Stimulated activated memory B cell treated with anti-CD40 and anti-IgM and Interleukin-4, amounts not matched to agents 10 μg/mL and 1 μg/mL and 100 μg/mL, for 72 hours (primary cell): Measurements from ENCODE around the gene LRRC8E.
A peak's percentile ranks its signal among the peaks of the same experiment; 100 is the strongest.
"Not testable (repeated sequence)": the region's sequence is repeated elsewhere in the genome, so short reads cannot be mapped to it uniquely, and the experiment has no call there.

Experiments
- ATAC-seq: fragments of 150-1000 bp; cut with Tn5 transposase; 2 replicates; pipeline ENCODE4 v1.10.0; 2021
- H3K27ac Mint-ChIP-seq: one replicate; pipeline ENCODE4 v1.8.0; 2022; ENCODE audit warnings: mild to moderate bottlenecking, mixed read lengths
- H3K27me3 Mint-ChIP-seq: one replicate; pipeline ENCODE4 v1.8.0; 2022; ENCODE audit warnings: mixed read lengths
- H3K36me3 Mint-ChIP-seq: one replicate; pipeline ENCODE4 v1.8.0; 2022; ENCODE audit warnings: mixed read lengths
- H3K4me1 Mint-ChIP-seq: one replicate; pipeline ENCODE4 v1.8.0; 2022; ENCODE audit warnings: mixed read lengths
- H3K4me3 Mint-ChIP-seq: one replicate; pipeline ENCODE4 v1.8.0; 2022; ENCODE audit warnings: mild to moderate bottlenecking, moderate library complexity, mixed read lengths
- H3K9me3 Mint-ChIP-seq: one replicate; pipeline ENCODE4 v1.8.0; 2022; ENCODE audit warnings: mixed read lengths

The LRRC8E gene

DNA sequence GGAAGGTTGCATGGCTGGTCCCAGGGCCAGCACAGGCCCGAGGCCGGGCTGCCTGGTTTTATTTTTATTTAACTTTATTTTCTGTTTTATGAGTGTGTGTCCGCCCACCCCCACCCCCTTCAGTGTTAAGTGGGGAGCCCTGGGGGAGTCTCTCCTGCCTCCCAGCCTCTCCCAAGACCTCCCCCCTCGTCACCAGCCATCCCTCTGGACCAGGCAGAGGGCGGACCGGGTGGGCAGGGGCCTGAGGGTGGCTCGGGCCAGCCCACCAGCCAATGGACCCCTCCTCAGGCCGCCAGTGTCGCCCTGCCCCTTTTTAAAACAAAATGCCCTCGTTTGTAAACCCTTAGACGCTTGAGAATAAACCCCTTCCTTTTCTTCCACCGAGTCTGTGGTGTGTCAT is 25.8 kb downstream of the LRRC8E start:
- Mint-ChIP-seq H3K27ac (no peak overlapping the region), H3K4me1 (peaks cover 34% of the 10 kb centered on the region), H3K4me3 (no peak overlapping the region), H3K9me3 (no peaks in the 10 kb centered on the region), H3K36me3 (peaks cover 43% of the 10 kb centered on the region), H3K27me3 (peaks cover 36% of the 10 kb centered on the region)
- no peak for ATAC-seq

DNA sequence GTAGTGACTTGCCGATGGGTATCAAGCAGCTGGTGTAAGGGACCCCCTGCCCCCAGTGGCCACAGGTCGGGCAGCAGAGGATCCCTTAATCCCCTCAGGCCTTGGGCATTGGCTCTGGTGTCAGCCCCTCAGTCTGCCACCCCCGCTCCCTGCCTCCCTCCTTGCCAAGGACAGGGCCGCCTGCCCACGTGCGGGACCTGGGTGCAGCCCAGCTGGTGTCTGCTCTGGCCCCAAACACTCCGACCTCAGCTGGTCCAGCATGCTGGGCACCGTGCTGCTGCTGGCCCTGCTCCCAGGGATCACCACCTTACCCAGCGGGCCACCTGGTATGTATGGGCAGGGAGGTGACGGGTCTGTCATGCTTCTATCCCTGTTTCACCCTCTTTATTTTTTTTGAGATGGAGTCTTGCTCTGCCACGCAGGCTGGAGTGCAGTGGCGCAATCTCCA is 26.3 kb downstream of the LRRC8E start, which contains the start of gene TGFBR3L:
TGFBR3L (plus strand) TSS at position 233 of the 448 bp plus-strand sequence.
- peaks cover 38% of the 10 kb centered on the region for H3K36me3 Mint-ChIP-seq
- H3K4me3 Mint-ChIP-seq, result peak within 1 kb of the TSS; percentile 49
- H3K9me3 Mint-ChIP-seq, result no peaks in the 10 kb centered on the region
- H3K27ac Mint-ChIP-seq, result no peak within 1 kb of the TSS
- peaks cover 38% of the 10 kb centered on the region for H3K4me1 Mint-ChIP-seq
- ATAC-seq, result no peak
- peaks cover 40% of the 10 kb centered on the region for H3K27me3 Mint-ChIP-seq

GRCh38 chr19:7915250-7916102 is 27.2 kb downstream of the LRRC8E start:
- H3K9me3 Mint-ChIP-seq, result no peaks in the 10 kb centered on the region
- no peak overlapping the region for H3K27ac Mint-ChIP-seq
- ATAC-seq, result no peak
- H3K4me1 Mint-ChIP-seq, result peaks cover 45% of the 10 kb centered on the region
- peak overlapping the region; percentile 49 for H3K4me3 Mint-ChIP-seq
- H3K27me3 Mint-ChIP-seq, result peaks cover 46% of the 10 kb centered on the region
- H3K36me3 Mint-ChIP-seq, result peaks cover 31% of the 10 kb centered on the region

GRCh38 chr19:7916103-7916954 is 28.0 kb downstream of the LRRC8E start:
- H3K27ac Mint-ChIP-seq, result no peak overlapping the region
- H3K4me1 Mint-ChIP-seq, result peaks cover 53% of the 10 kb centered on the region
- ATAC-seq, result no peak
- peak overlapping the region; percentile 64 for H3K4me3 Mint-ChIP-seq
- H3K36me3 Mint-ChIP-seq, result peaks cover 24% of the 10 kb centered on the region
- no peaks in the 10 kb centered on the region for H3K9me3 Mint-ChIP-seq
- peaks cover 46% of the 10 kb centered on the region for H3K27me3 Mint-ChIP-seq

GRCh38 chr19:7916955-7917266 is 28.6 kb downstream of the LRRC8E start:
- ATAC-seq, result no peak
- H3K27ac Mint-ChIP-seq, result no peak overlapping the region
- H3K4me3 Mint-ChIP-seq, result peak overlapping the region; percentile 64
- H3K27me3 Mint-ChIP-seq, result peaks cover 46% of the 10 kb centered on the region
- peaks cover 59% of the 10 kb centered on the region for H3K4me1 Mint-ChIP-seq
- no peaks in the 10 kb centered on the region for H3K9me3 Mint-ChIP-seq
- H3K36me3 Mint-ChIP-seq, result peaks cover 20% of the 10 kb centered on the region

GRCh38 chr19:7917267-7918061 is 29.2 kb downstream of the LRRC8E start:
- Mint-ChIP-seq H3K36me3 (peaks cover 21% of the 10 kb centered on the region), H3K27ac (no peak overlapping the region), H3K9me3 (no peaks in the 10 kb centered on the region), H3K4me1 (peaks cover 63% of the 10 kb centered on the region), H3K4me3 (peak overlapping the region; percentile 64), H3K27me3 (peaks cover 46% of the 10 kb centered on the region)
- ATAC-seq, result no peak

DNA sequence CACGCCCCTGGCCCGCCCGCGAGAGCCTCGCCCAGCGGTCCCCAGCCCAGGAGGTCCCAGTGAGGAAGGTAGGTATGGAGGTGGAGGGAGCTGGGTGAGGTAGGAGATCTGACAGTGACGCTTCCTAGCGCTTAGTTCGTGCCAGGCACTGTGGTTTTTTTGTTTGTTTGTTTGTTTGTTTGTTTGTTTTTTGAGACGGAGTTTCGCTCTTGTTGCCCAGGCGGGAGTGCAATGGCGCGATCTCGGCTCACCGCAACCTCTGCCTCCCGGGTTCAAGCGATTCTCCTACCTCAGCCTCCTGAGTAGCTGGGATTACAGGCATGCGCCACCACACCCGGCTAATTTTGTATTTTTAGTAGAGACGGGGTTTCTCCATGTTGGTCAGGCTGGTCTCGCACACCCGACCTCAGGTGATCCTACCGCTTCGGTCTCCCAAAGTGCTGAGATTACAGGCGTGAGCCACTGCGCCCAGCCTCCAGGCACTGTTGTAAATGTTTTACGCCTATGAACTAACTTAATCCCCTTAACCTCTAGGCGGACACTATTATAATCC is 29.8 kb downstream of the LRRC8E start:
- Mint-ChIP-seq H3K27me3 (peaks cover 46% of the 10 kb centered on the region), H3K36me3 (peaks cover 19% of the 10 kb centered on the region), H3K4me1 (peaks cover 60% of the 10 kb centered on the region), H3K4me3 (peak overlapping the region; percentile 49)
- H3K9me3 Mint-ChIP-seq, ATAC-seq, H3K27ac Mint-ChIP-seq: not testable (repeated sequence)

- no peak overlapping the region for H3K27ac Mint-ChIP-seq
- H3K9me3 Mint-ChIP-seq, result no peaks in the 10 kb centered on the region
- peaks cover 63% of the 10 kb centered on the region for H3K4me1 Mint-ChIP-seq
- peaks cover 45% of the 10 kb centered on the region for H3K27me3 Mint-ChIP-seq
- peak overlapping the region; percentile 87 for H3K4me3 Mint-ChIP-seq
- H3K36me3 Mint-ChIP-seq, result peaks cover 15% of the 10 kb centered on the region
- no peak for ATAC-seq
Measured at GRCh38 chr19:7918615-7919421, 30.5 kb downstream of the LRRC8E start.

GRCh38 chr19:7919610-7920518 is 31.6 kb downstream of the LRRC8E start, which contains the start of gene SNAPC2:
SNAPC2 (plus strand) TSS chr19:7920338; CDS start chr19:7920367, 29 bp downstream.
- Mint-ChIP-seq H3K27me3 (peaks cover 35% of the 10 kb centered on the region), H3K4me1 (peaks cover 63% of the 10 kb centered on the region), H3K27ac (peak within 1 kb of the TSS; percentile 69), H3K9me3 (no peaks in the 10 kb centered on the region), H3K4me3 (peak within 1 kb of the TSS; percentile 87), H3K36me3 (peaks cover 15% of the 10 kb centered on the region)
- peak; percentile 82 for ATAC-seq

DNA sequence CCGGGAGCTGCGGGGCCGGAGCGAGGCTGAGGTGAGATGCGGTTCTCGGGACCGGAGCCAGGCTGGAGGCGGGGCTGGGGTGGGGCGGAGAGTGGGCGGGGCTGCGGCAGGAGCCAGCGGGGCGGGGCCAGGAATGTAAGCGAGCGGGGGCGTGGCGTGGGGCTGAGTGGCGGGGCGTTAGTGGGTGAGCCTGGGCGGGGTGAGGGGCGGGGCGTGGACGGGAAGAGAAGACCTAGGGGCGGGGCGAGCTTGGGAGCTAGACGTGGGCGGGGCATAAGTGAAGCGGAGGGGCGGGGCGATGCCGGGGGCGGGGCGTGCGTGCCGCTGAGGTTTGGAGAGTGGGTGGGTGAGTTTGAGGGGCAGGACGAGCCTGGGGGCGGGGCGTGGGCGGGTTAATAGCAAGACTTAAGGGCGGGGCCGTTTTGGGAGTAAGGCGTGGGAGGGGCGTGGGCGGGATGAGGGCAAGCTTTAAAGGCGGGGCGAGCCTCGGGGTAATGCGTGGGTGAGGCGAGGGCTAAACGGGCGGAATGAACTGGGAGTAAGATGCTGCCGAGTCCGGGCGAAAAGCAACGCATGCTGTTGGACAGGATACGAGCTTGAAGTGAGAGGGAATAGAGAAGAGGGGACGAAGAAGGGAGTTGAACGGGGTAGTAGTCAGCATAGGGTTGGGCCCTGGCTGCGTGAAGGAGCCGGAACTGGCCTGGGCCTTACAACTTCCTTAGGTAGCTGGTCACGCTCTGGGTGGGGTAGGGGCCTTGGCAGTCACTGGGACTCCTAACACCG is 32.4 kb downstream of the LRRC8E start:
- Mint-ChIP-seq H3K4me1 (peaks cover 58% of the 10 kb centered on the region), H3K27ac (peak overlapping the region; percentile 69), H3K36me3 (peaks cover 15% of the 10 kb centered on the region)

DNA sequence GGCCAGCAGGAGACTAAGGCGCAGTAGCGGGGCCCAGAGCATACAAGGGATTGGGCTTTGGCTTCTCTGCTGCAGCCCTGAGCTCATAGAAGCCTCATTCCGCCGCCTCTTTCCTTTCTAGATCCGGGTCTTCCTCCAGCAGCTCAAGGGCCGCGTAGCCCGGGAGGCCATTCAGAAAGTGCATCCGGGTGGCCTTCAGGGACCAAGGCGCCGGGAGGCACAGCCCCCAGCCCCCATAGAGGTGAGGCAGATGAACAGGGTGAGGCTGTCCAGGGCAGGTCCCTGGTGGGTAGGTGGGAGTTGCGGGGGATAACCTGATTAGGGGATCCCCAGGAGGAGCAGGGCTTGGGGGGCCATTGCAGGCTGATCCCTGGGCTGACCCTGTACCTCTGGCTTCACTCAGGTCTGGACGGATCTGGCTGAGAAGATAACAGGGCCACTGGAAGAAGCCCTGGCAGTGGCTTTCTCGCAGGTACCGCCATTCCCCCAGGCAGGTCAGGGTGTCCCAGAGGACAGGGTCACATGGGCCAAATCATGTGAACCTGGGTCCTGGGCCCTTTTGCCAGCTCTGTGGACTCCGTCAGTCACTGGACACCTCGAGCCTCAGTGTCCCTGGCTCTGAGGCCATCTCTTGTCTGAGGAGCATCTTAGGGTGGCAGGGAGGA is 33.1 kb downstream of the LRRC8E start:
- no peak for ATAC-seq
- Mint-ChIP-seq H3K4me3 (peak overlapping the region; percentile 87), H3K27me3 (peaks cover 23% of the 10 kb centered on the region), H3K27ac (peak overlapping the region; percentile 69), H3K4me1 (peaks cover 57% of the 10 kb centered on the region), H3K36me3 (peaks cover 15% of the 10 kb centered on the region), H3K9me3 (no peaks in the 10 kb centered on the region)

More for the DNA sequence above, 32.4 kb downstream of the LRRC8E start:
- H3K4me3 Mint-ChIP-seq, result peak overlapping the region; percentile 87
- peak; percentile 84 for ATAC-seq
- H3K27me3 Mint-ChIP-seq, result peaks cover 26% of the 10 kb centered on the region
- H3K9me3 Mint-ChIP-seq, result no peaks in the 10 kb centered on the region
